GM12892 (cell line): ENCODE data around the gene CARF.

Source experiments
- POLR2A ChIP-seq: IDR thresholded peaks from 2 replicates; pipeline ENCODE4 v1.6.1; 2011; ENCODE audit warnings: low read depth, low read length, control low read depth
- POLR2AphosphoS5 ChIP-seq: IDR thresholded peaks from 2 replicates; pipeline ENCODE4 v1.6.1; 2011; ENCODE audit warnings: low read depth, low read length, control low read depth
- TAF1 ChIP-seq: IDR thresholded peaks from 2 replicates; pipeline ENCODE4 v1.6.1; 2011; ENCODE audit warnings: low read depth, mild to moderate bottlenecking, control low read depth, low read length, borderline replicate concordance

DNA sequence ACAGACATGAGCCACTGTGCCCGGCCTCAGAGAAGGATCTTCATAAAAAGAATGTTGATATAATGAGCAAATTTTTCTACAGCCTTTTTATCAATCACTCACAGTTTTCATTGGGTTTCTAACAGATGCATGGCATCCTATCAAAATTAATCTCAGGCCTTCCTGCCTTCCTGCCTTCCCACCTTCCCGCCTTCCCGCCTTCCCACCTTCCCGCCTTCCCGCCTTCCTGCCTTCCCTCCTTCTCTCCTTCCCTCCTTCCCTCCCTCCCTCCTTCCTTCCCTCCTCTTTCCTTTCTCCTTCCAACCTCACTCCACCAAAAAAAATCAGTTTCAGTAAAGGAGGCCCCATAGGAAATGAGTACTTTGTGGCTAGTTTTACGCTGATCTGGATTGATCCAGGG is 48.4 kb downstream of the CARF start:
- TF ChIP-seq POLR2A (no peak), POLR2AphosphoS5 (no peak), TAF1 (no peak)
